B cell (primary cell): ENCODE measurements around the gene AFTPH. TPM values are rescaled to one million over a fixed set of nuclear protein-coding genes. Genes with fewer than 3 reads are reported as not detected.

ENCODE experiments used
- ATAC-seq: fragments of 200-7000 bp; cut with Tn5 transposase; one replicate; pipeline ENCODE4 v1.10.0; 2021; ENCODE audit warnings: low read depth, mild to moderate bottlenecking, moderate number of reproducible peaks, moderate library complexity
- CTCF ChIA-PET: fragments of 350-600 bp; sonication (Branson Sonifier 250); formaldehyde crosslinking; loops from one replicate; lab custom pipeline; 2021; ENCODE audit warnings: antibody characterized with exemption, inconsistent platforms; lab: Charles Lee
- POLR2A ChIA-PET: fragments of 350-600 bp; sonication (Branson Sonifier 250); formaldehyde crosslinking; loops from one replicate; lab custom pipeline; 2021; ENCODE audit warnings: antibody characterized with exemption; lab: Charles Lee
- DNase-seq: peaks from one replicate; pipeline ENCODE4 v3.0.0; 2013
- H2AFZ ChIP-seq: 2 replicates; pipeline ENCODE4 v1.6.1; 2012; ENCODE audit warnings: mild to moderate bottlenecking, low read depth, low read length; ENCODE audit not compliant: insufficient read depth, poor library complexity, severe bottlenecking
- H3K27ac ChIP-seq, 2 donors: 1 replicate in 1 of 2; 2 replicates in 1 of 2; pipeline ENCODE4 v1.5.1; 2012 to 2013; ENCODE audit warnings: low read length in 2 of 2, mild to moderate bottlenecking in 2 of 2, moderate library complexity in 1 of 2
- H3K27me3 ChIP-seq, 4 experiments: fragments of 200-600 bp in 1 of 4; sonication (generic) in 1 of 4; replicated peaks in 1 of 4; 1 replicate in 2 of 4; 2 replicates in 2 of 4; pipeline versions ENCODE4 v1.6.1 to v1.7.0; 2013 to 2016; ENCODE audit warnings: low read length in 3 of 4, mild to moderate bottlenecking in 2 of 4, mixed read lengths in 1 of 4, moderate library complexity in 1 of 4; ENCODE audit not compliant: insufficient read depth in 4 of 4, control insufficient read depth in 3 of 4; ENCODE audit errors: control extremely low read depth in 1 of 4
- H3K36me3 ChIP-seq, 2 experiments: replicated peaks in 1 of 2; 1 replicate in 1 of 2; 2 replicates in 1 of 2; pipeline versions ENCODE4 v1.6.1 to v1.7.1; 2013; ENCODE audit warnings: low read length in 1 of 2; ENCODE audit not compliant: insufficient read depth in 2 of 2, control insufficient read depth in 1 of 2; ENCODE audit errors: control extremely low read depth in 1 of 2, extremely low read depth in 1 of 2
- H3K4me1 ChIP-seq, 2 donors: fragments of 200-600 bp in 1 of 2; sonication (generic) in 1 of 2; 1 replicate in 1 of 2; 2 replicates in 1 of 2; pipeline versions ENCODE4 v1.5.1 to v1.6.1; 2013 to 2017; ENCODE audit warnings: low read length in 2 of 2; ENCODE audit not compliant: control insufficient read depth in 2 of 2, insufficient read depth in 2 of 2
- H3K4me2 ChIP-seq: replicated peaks from 2 replicates; pipeline ENCODE3; 2012; ENCODE audit warnings: mild to moderate bottlenecking, low read depth, low read length; ENCODE audit not compliant: poor library complexity, severe bottlenecking
- H3K4me3 ChIP-seq, 5 experiments: fragments of 200-600 bp in 1 of 5; sonication (generic) in 1 of 5; 1 replicate in 3 of 5; 2 replicates in 2 of 5; pipeline versions ENCODE4 v1.5.1 to v1.7.0; 2011 to 2016; ENCODE audit warnings: low read length in 4 of 5, mild to moderate bottlenecking in 4 of 5, low read depth in 2 of 5, control low read depth in 1 of 5, moderate library complexity in 1 of 5; ENCODE audit not compliant: insufficient read depth in 1 of 5; ENCODE audit errors: control extremely low read depth in 1 of 5, extremely low read depth in 1 of 5
- H3K79me2 ChIP-seq: fragments of 200-600 bp; sonication (generic); one replicate; pipeline ENCODE4 v1.6.0; 2016; ENCODE audit warnings: low read length; ENCODE audit not compliant: control insufficient read depth, insufficient read depth
- H3K9ac ChIP-seq: fragments of 200-600 bp; sonication (generic); 2 replicates; pipeline ENCODE4 v1.6.1; 2017; ENCODE audit warnings: mild to moderate bottlenecking, low read length, moderate library complexity
- H3K9me3 ChIP-seq, 3 donors: one replicate each; pipeline versions ENCODE4 v1.6.1 to v1.7.1; 2013; ENCODE audit warnings: low read length in 2 of 3; ENCODE audit not compliant: control insufficient read depth in 2 of 3, insufficient read depth in 1 of 3; ENCODE audit errors: control extremely low read depth in 1 of 3
- H4K20me1 ChIP-seq: 2 replicates; pipeline ENCODE4 v1.6.0; 2012; ENCODE audit warnings: mild to moderate bottlenecking, low read length; ENCODE audit not compliant: insufficient read depth, control insufficient read depth, poor library complexity, severe bottlenecking
- H3K27ac Mint-ChIP-seq: one replicate; pipeline ENCODE4 v1.8.0; 2021; ENCODE audit warnings: mixed read lengths
- H3K27me3 Mint-ChIP-seq: one replicate; pipeline ENCODE4 v1.8.0; 2021; ENCODE audit warnings: mixed read lengths
- H3K4me1 Mint-ChIP-seq: one replicate; pipeline ENCODE4 v1.8.0; 2021; ENCODE audit warnings: mixed read lengths
- H3K4me3 Mint-ChIP-seq: one replicate; pipeline ENCODE4 v1.8.0; 2021; ENCODE audit warnings: mixed read lengths
- H3K9me3 Mint-ChIP-seq: one replicate; pipeline ENCODE4 v1.8.0; 2022; ENCODE audit warnings: mixed read lengths; ENCODE audit not compliant: insufficient read depth
- EZH2 ChIP-seq: IDR thresholded peaks from 2 replicates; pipeline ENCODE4 v1.6.1; 2012; ENCODE audit warnings: borderline replicate concordance, low read depth, mild to moderate bottlenecking, moderate library complexity, low read length; ENCODE audit not compliant: insufficient read depth, poor library complexity, severe bottlenecking
- WGBS: methylation state at CpG from one replicate; pipeline ENCODE4 v1.1.5; 2013; ENCODE audit warnings: missing lambda C conversion rate; ENCODE audit not compliant: insufficient coverage; 5-methylcytosine and 5-hydroxymethylcytosine counted together
- intact Hi-C: fragments of 100-400 bp; cut with micrococcal nuclease; formaldehyde crosslinking; loops from one replicate; pipeline ENCODE4 v1.10.0; 2022
- polyA plus RNA-seq: library from polyadenylated mRNA; depleted of rRNA; stranded (reverse); fragments of >200 nt; gene quantifications from 2 replicates; pipeline ENCODE4 v1.2.3, GENCODE V29; 2012
- total RNA-seq, 2 donors: library from RNA; stranded (reverse); fragments of 120-200 nt in 1 of 2; gene quantifications; 1 replicate in 1 of 2; 2 replicates in 1 of 2; pipeline versions ENCODE4 v1.2.3 to v1.2.4, GENCODE V29; 2013 to 2022
- TF ChIP-seq, protein P1 (sequence below): fragments of 200-600 bp; IDR thresholded peaks from one replicate; pipeline ENCODE4 v1.8.0; 2022; ENCODE audit warnings: antibody characterized with exemption, mild to moderate bottlenecking

The AFTPH gene
- total and polyA plus RNA-seq, 2 donors (not counting 1 experiment from before 2014, with no cell fraction given) = 45.4 to 94.1 TPM

DNA sequence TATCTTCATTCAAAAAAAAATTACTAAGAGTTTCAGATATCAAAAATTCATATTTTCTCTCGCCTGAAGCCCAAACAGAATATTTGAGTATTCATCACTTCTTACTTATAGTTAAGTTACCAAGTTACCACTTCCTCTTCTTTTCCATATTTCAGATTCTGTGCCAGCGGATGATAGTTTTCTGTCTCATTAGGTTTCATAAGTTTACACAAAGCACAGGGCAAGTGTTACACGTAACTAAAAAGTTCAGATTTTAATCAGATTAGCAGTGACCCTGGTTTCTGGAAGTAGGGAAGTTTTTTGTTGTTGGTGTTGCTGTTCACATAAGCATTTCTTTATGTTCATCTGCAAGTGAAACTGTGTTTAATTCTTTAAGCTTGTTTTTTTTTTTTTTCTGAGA lies 10.2 kb downstream of the AFTPH start:
- Mint-ChIP-seq H3K4me1 (peaks cover 60% of the 10 kb centered on the region), H3K9me3 (no peaks in the 10 kb centered on the region), H3K4me3 (peak overlapping the region; percentile 62), H3K27me3 (no peaks in the 10 kb centered on the region), H3K27ac (no peak overlapping the region)
- Histone ChIP-seq H3K4me2 (peak overlapping the region; percentile 56), H3K9ac (peak overlapping the region; percentile 24), H4K20me1 (peaks cover 72% of the 10 kb centered on the region), H3K4me3 (no peak overlapping the region), H3K9me3 (no peaks in the 10 kb centered on the region), H3K4me1 (peaks cover 29 to 42% of the 10 kb centered on the region in 2 donors), H2AFZ (no peak overlapping the region), H3K27me3 (no peaks in the 10 kb centered on the region), H3K79me2 (peaks cover 98% of the 10 kb centered on the region), H3K36me3 (no peaks in the 10 kb centered on the region), H3K27ac (peak overlapping the region in 1 of 2 donors; percentile 16)
- CTCF ChIA-PET = no interaction called here
- intact Hi-C loops = no loop called here
- POLR2A ChIA-PET = interaction anchor here (1.3 kb wide), 1 partner anchor 10 kb away, joined by 3 read pairs; the partner anchor contains the start of gene AFTPH
- WGBS = no CpG with 5 or more reads among the region's 3 CpGs
- peak; percentile 50 for DNase-seq
- no peak for TF ChIP-seq EZH2
- TF ChIP-seq, protein P1, sequence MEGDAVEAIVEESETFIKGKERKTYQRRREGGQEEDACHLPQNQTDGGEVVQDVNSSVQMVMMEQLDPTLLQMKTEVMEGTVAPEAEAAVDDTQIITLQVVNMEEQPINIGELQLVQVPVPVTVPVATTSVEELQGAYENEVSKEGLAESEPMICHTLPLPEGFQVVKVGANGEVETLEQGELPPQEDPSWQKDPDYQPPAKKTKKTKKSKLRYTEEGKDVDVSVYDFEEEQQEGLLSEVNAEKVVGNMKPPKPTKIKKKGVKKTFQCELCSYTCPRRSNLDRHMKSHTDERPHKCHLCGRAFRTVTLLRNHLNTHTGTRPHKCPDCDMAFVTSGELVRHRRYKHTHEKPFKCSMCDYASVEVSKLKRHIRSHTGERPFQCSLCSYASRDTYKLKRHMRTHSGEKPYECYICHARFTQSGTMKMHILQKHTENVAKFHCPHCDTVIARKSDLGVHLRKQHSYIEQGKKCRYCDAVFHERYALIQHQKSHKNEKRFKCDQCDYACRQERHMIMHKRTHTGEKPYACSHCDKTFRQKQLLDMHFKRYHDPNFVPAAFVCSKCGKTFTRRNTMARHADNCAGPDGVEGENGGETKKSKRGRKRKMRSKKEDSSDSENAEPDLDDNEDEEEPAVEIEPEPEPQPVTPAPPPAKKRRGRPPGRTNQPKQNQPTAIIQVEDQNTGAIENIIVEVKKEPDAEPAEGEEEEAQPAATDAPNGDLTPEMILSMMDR = no peak
- peak; percentile 47 for ATAC-seq

DNA sequence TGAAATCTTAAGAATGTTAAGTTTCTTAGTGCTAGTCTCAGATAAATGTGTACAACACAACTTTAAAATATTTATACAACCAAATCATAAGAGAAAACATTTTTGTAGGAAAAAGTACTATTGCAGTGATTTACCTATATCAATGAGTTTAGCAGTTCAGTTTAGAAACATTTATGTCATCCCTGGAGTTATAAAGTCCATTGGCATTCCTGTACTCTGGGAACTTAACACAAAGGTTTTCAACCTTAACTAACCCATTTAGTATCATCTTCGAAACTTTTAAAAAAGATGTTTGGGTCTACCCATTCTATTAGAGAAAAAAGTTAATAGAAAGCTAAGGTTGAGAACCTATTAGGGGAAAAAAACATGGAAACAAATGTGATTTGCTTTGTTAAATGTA lies 10.9 kb downstream of the AFTPH start:
- TF ChIP-seq EZH2 = no peak
- TF ChIP-seq, protein P1 = no peak
- Histone ChIP-seq H3K36me3 (no peaks in the 10 kb centered on the region), H4K20me1 (peaks cover 74% of the 10 kb centered on the region), H2AFZ (no peak overlapping the region), H3K9ac (peak overlapping the region; percentile 24), H3K4me1 (peaks cover 28 to 47% of the 10 kb centered on the region in 2 donors), H3K27ac (no peak overlapping the region), H3K79me2 (peaks cover 98% of the 10 kb centered on the region), H3K9me3 (no peaks in the 10 kb centered on the region), H3K4me3 (no peak overlapping the region), H3K27me3 (no peaks in the 10 kb centered on the region), H3K4me2 (no peak overlapping the region)
- CTCF ChIA-PET = no interaction called here
- POLR2A ChIA-PET = interaction anchor here (1.3 kb wide), 1 partner anchor 11 kb away, joined by 3 read pairs; the partner anchor contains the start of gene AFTPH
- Mint-ChIP-seq H3K27me3 (no peaks in the 10 kb centered on the region), H3K9me3 (no peaks in the 10 kb centered on the region), H3K4me1 (peaks cover 66% of the 10 kb centered on the region), H3K4me3 (no peak overlapping the region), H3K27ac (no peak overlapping the region)
- intact Hi-C loops = no loop called here
- DNase-seq (no peak), ATAC-seq (no peak)
- WGBS = no CpG with 5 or more reads among the region's 1 CpG
